Spinal cord (tissue), 10 donors: ENCODE results near the gene MARF1. TPM values are rescaled to one million over a fixed set of nuclear protein-coding genes. Genes with fewer than 3 reads are reported as not detected.
"Not testable (repeated sequence)": the region's sequence is repeated elsewhere in the genome, so short reads cannot be mapped to it uniquely, and the experiment has no call there.

Source experiments
- DNase-seq, 6 donors: peaks; one replicate each; pipeline versions ENCODE4 v3.0.0 to v3.0.0-alpha.2; 2013 to 2015; ENCODE audit warnings: low spot score in 6 of 6, low read depth in 4 of 6
- H3K27ac ChIP-seq: one replicate; pipeline ENCODE4 v1.5.1; 2013; ENCODE audit warnings: low read depth, low read length, control low read depth
- H3K27me3 ChIP-seq: one replicate; pipeline ENCODE4 v1.6.1; 2013; ENCODE audit warnings: low read length; ENCODE audit not compliant: control insufficient read depth, insufficient read depth
- H3K36me3 ChIP-seq: one replicate; pipeline ENCODE4 v1.6.1; 2013; ENCODE audit warnings: low read length; ENCODE audit not compliant: control insufficient read depth, insufficient read depth
- H3K4me1 ChIP-seq: one replicate; pipeline ENCODE4 v1.6.1; 2013; ENCODE audit warnings: low read length; ENCODE audit not compliant: control insufficient read depth, insufficient read depth
- H3K4me3 ChIP-seq: one replicate; pipeline ENCODE4 v1.5.1; 2013; ENCODE audit warnings: low read depth, low read length, control low read depth
- H3K9me3 ChIP-seq: one replicate; pipeline ENCODE4 v1.6.1; 2013; ENCODE audit warnings: low read length; ENCODE audit not compliant: control insufficient read depth, insufficient read depth
- WGBS: methylation state at CpG from one replicate; pipeline ENCODE4 v1.1.5; 2013; ENCODE audit warnings: missing lambda C conversion rate; ENCODE audit not compliant: insufficient coverage; 5-methylcytosine and 5-hydroxymethylcytosine counted together
- polyA plus RNA-seq, 2 donors: library from polyadenylated mRNA; unstranded; fragments of 120-200 nt; gene quantifications; one replicate each; pipeline ENCODE4 v1.2.1, GENCODE V29; 2013; ENCODE audit not compliant: insufficient read length in 2 of 2
- total RNA-seq, 2 donors: library from RNA; depleted of rRNA in 1 of 2; stranded (reverse); fragments of 120-200 nt in 1 of 2; fragments of >200 nt in 1 of 2; gene quantifications; one replicate each; pipeline versions ENCODE4 v1.2.3 to v1.2.4, GENCODE V29; 2013 to 2014
- donor health status: healthy.

MARF1 gene
- total and polyA plus RNA-seq, 4 donors = 21.8 to 41.8 (median 33.2) TPM

GRCh38 chr16:15564604-15565339, 78.2 kb downstream of the MARF1 start:
- no peaks in the 10 kb centered on the region for H3K4me1 ChIP-seq
- 42% methylated on average over 4 of the region's 7 CpGs for WGBS
- no peak overlapping the region for H3K4me3 ChIP-seq
- DNase-seq = peak in 1 of 6 donors; percentile 82
- no peak overlapping the region for H3K27ac ChIP-seq
- H3K36me3 ChIP-seq = peaks cover 10% of the 10 kb centered on the region
- no peaks in the 10 kb centered on the region for H3K9me3 ChIP-seq
- H3K27me3 ChIP-seq = no peaks in the 10 kb centered on the region

- Histone ChIP-seq H3K27me3 (no peaks in the 10 kb centered on the region), H3K4me1 (no peaks in the 10 kb centered on the region), H3K4me3 (no peak overlapping the region), H3K27ac (no peak overlapping the region), H3K9me3 (no peaks in the 10 kb centered on the region), H3K36me3 (no peaks in the 10 kb centered on the region)
- 97% methylated on average over 4 of the region's 4 CpGs for WGBS
- DNase-seq = no peak
Measured at GRCh38 chr16:15559176-15559575, 83.8 kb downstream of the MARF1 start.

- Histone ChIP-seq H3K36me3 (no peaks in the 10 kb centered on the region), H3K27ac (no peak overlapping the region), H3K4me3 (no peak overlapping the region), H3K27me3 (no peaks in the 10 kb centered on the region), H3K4me1 (no peaks in the 10 kb centered on the region), H3K9me3 (no peaks in the 10 kb centered on the region)
- WGBS = 81% methylated on average over 5 of the region's 6 CpGs
- no peak for DNase-seq
Measured at GRCh38 chr16:15557258-15557657, 85.7 kb downstream of the MARF1 start.

GRCh38 chr16:15556130-15556529, 86.8 kb downstream of the MARF1 start:
- H3K27ac ChIP-seq = no peak overlapping the region
- H3K36me3 ChIP-seq = no peaks in the 10 kb centered on the region
- no peak overlapping the region for H3K4me3 ChIP-seq
- no peak for DNase-seq
- WGBS = 94% methylated on average over 3 of the region's 5 CpGs
- no peaks in the 10 kb centered on the region for H3K4me1 ChIP-seq
- H3K27me3 ChIP-seq = no peaks in the 10 kb centered on the region
- no peaks in the 10 kb centered on the region for H3K9me3 ChIP-seq

GRCh38 chr16:15553313-15554088, 89.5 kb downstream of the MARF1 start:
- no peaks in the 10 kb centered on the region for H3K36me3 ChIP-seq
- H3K27ac ChIP-seq = no peak overlapping the region
- no peak for DNase-seq
- no peaks in the 10 kb centered on the region for H3K9me3 ChIP-seq
- H3K4me3 ChIP-seq = no peak overlapping the region
- 82% methylated on average over 6 of the region's 10 CpGs for WGBS
- H3K27me3 ChIP-seq = no peaks in the 10 kb centered on the region
- H3K4me1 ChIP-seq = peaks cover 10% of the 10 kb centered on the region

- H3K4me1 ChIP-seq = peaks cover 10% of the 10 kb centered on the region
- H3K27ac ChIP-seq = no peak overlapping the region
- no peaks in the 10 kb centered on the region for H3K36me3 ChIP-seq
- H3K27me3 ChIP-seq = no peaks in the 10 kb centered on the region
- no peaks in the 10 kb centered on the region for H3K9me3 ChIP-seq
- DNase-seq = no peak
- WGBS = 92% methylated on average over 6 of the region's 6 CpGs
- no peak overlapping the region for H3K4me3 ChIP-seq
Measured at GRCh38 chr16:15552507-15552906, 90.4 kb downstream of the MARF1 start.

- H3K4me1 ChIP-seq = peaks cover 10% of the 10 kb centered on the region
- 39% methylated on average over 2 of the region's 3 CpGs for WGBS
- no peak overlapping the region for H3K27ac ChIP-seq
- H3K36me3 ChIP-seq = no peaks in the 10 kb centered on the region
- H3K27me3 ChIP-seq = no peaks in the 10 kb centered on the region
- no peak overlapping the region for H3K4me3 ChIP-seq
- no peak for DNase-seq
- H3K9me3 ChIP-seq = no peaks in the 10 kb centered on the region
Measured at GRCh38 chr16:15548482-15548891, 94.5 kb downstream of the MARF1 start.

- Histone ChIP-seq H3K36me3 (no peaks in the 10 kb centered on the region), H3K9me3 (no peaks in the 10 kb centered on the region), H3K4me3 (no peak overlapping the region), H3K27ac (no peak overlapping the region), H3K27me3 (no peaks in the 10 kb centered on the region), H3K4me1 (peaks cover 10% of the 10 kb centered on the region)
- WGBS = 95% methylated on average over 5 of the region's 6 CpGs
- DNase-seq = no peak
Measured at GRCh38 chr16:15547768-15548096, 95.2 kb downstream of the MARF1 start.

- WGBS = 98% methylated on average over 7 of the region's 13 CpGs
- H3K4me1 ChIP-seq = peaks cover 10% of the 10 kb centered on the region
- H3K4me3 ChIP-seq, H3K36me3 ChIP-seq, H3K27ac ChIP-seq, H3K27me3 ChIP-seq, DNase-seq, H3K9me3 ChIP-seq: not testable (repeated sequence)
Measured at GRCh38 chr16:15547072-15547767, 95.7 kb downstream of the MARF1 start.
